Measurements from ENCODE around the gene ZNF282.

The ZNF282 gene

DNA sequence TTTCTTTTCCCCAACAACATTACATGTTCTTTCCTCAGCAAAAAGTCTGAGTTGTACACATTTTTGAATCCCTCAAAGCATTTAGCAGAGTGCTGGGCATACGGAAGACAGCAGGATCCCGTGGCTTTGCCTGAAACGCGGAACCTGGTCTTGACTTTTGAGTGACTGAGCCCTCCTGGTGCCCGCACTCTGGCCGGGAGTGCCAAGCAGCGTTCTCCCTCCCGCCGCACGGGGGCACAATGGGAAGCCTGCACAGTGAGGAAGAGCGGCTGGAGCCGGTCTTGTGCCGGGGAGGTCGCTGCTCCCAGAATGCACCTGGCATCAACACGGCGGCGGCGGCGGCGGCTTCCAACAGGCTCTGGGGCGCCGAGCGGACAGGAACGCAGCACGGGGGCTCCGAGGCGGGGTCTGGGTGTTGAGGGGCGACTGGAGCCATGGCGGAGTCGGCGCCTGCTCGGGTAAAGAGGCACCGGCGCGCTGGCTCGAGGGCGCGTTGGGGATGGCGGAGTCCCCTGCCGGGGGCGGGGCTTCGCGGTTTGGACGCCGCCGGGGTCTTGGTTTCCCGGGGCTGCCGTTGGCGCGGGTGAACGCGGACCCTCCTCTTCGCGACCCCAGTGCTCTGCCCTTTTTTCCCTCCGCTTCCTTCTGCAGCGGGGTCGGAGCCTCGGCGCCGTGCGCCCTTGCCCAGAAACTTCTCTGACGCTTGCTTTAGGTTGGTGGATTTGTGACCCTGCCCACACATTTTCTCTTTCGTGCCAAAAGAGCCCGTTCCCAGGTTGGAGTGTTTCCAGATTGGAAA is 44.2 kb downstream of the ZNF282 start, which contains the start of gene ZNF212 (continued):
- TF ChIP-seq, protein P1, sequence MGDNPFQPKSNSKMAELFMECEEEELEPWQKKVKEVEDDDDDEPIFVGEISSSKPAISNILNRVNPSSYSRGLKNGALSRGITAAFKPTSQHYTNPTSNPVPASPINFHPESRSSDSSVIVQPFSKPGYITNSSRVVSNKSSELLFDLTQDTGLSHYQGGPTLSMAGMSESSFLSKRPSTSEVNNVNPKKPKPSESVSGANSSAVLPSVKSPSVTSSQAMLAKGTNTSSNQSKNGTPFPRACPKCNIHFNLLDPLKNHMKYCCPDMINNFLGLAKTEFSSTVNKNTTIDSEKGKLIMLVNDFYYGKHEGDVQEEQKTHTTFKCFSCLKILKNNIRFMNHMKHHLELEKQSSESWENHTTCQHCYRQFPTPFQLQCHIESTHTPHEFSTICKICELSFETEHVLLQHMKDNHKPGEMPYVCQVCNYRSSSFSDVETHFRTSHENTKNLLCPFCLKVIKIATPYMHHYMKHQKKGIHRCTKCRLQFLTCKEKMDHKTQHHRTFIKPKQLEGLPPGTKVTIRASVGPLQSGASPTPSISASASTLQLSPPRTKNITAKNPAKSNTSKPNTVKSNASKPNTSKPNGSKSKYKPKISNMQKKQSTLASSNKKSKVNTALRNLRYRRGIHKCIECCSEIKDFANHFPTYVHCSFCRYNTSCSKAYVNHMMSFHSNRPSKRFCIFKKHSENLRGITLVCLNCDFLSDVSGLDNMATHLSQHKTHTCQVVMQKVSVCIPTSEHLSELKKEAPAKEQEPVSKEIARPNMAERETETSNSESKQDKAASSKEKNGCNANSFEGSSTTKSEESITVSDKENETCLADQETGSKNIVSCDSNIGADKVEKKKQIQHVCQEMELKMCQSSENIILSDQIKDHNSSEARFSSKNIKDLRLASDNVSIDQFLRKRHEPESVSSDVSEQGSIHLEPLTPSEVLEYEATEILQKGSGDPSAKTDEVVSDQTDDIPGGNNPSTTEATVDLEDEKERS (tag by site-specific recombination; IDR thresholded peaks at IDR 0.05): no peak
- TF ChIP-seq PRDM1 (tag by site-specific recombination; IDR thresholded peaks at IDR 0.05): no peak
- no peak for TF ChIP-seq ZNF670 (tag by site-specific recombination; IDR thresholded peaks at IDR 0.05; ENCODE audit: low read depth)
- TF ChIP-seq SALL2 (tag by site-specific recombination; IDR thresholded peaks at IDR 0.05; ENCODE audit: borderline replicate concordance): no peak
- TF ChIP-seq MZF1 (tag by site-specific recombination; IDR thresholded peaks at IDR 0.05; ENCODE audit: borderline replicate concordance): no peak; the same call in 1 of the 2 replicates
- TF ChIP-seq ZFP3 (tag by site-specific recombination; IDR thresholded peaks at IDR 0.05; ENCODE audit: low read depth): no peak
- peak; percentile 76; the same call in 1 of the 2 replicates for TF ChIP-seq ZNF580 (tag by site-specific recombination; IDR thresholded peaks at IDR 0.05)
- TF ChIP-seq ZSCAN30 (tag by site-specific recombination; IDR thresholded peaks at IDR 0.05): peak; percentile 71; the same call in 1 of the 2 replicates
- TF ChIP-seq ZNF423 (tag by site-specific recombination; IDR thresholded peaks at IDR 0.05): no peak
- peak; percentile 89 for TF ChIP-seq ZNF324 (tag by site-specific recombination; IDR thresholded peaks at IDR 0.05)
- TF ChIP-seq PATZ1 (tag by site-specific recombination; IDR thresholded peaks at IDR 0.05): peak; percentile 70
- peak; percentile 87 for TF ChIP-seq YY1 (tag by site-specific recombination; IDR thresholded peaks at IDR 0.05)
- TF ChIP-seq ZNF639 (tag by site-specific recombination; IDR thresholded peaks at IDR 0.05): peak; percentile 52; the same call in 1 of the 2 replicates
- TF ChIP-seq, protein P2, sequence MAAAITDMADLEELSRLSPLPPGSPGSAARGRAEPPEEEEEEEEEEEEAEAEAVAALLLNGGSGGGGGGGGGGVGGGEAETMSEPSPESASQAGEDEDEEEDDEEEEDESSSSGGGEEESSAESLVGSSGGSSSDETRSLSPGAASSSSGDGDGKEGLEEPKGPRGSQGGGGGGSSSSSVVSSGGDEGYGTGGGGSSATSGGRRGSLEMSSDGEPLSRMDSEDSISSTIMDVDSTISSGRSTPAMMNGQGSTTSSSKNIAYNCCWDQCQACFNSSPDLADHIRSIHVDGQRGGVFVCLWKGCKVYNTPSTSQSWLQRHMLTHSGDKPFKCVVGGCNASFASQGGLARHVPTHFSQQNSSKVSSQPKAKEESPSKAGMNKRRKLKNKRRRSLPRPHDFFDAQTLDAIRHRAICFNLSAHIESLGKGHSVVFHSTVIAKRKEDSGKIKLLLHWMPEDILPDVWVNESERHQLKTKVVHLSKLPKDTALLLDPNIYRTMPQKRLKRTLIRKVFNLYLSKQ (tag by site-specific recombination; IDR thresholded peaks at IDR 0.05; ENCODE audit: borderline replicate concordance): no peak
- TF ChIP-seq KLF9 (tag by site-specific recombination; IDR thresholded peaks at IDR 0.05; ENCODE audit: low read depth): peak; percentile 85
- no peak for TF ChIP-seq ZNF549 (tag by site-specific recombination; IDR thresholded peaks at IDR 0.05)
- TF ChIP-seq ZNF571 (tag by site-specific recombination; IDR thresholded peaks at IDR 0.05): no peak
- no peak for TF ChIP-seq ZNF19 (tag by site-specific recombination; IDR thresholded peaks at IDR 0.05; ENCODE audit: low read depth)
- peak; percentile 89 for TF ChIP-seq ZBTB17 (tag by site-specific recombination; IDR thresholded peaks at IDR 0.05)
- TF ChIP-seq ZNF341 (tag by site-specific recombination; IDR thresholded peaks at IDR 0.05; ENCODE audit: low read depth): peak; percentile 99
- peak; percentile 70; the same call in 1 of the 2 replicates for TF ChIP-seq ZNF561 (tag by site-specific recombination; IDR thresholded peaks at IDR 0.05; ENCODE audit: borderline replicate concordance)
- no peak for TF ChIP-seq ZSCAN18 (tag by site-specific recombination; IDR thresholded peaks at IDR 0.05)
- TF ChIP-seq, protein P3, sequence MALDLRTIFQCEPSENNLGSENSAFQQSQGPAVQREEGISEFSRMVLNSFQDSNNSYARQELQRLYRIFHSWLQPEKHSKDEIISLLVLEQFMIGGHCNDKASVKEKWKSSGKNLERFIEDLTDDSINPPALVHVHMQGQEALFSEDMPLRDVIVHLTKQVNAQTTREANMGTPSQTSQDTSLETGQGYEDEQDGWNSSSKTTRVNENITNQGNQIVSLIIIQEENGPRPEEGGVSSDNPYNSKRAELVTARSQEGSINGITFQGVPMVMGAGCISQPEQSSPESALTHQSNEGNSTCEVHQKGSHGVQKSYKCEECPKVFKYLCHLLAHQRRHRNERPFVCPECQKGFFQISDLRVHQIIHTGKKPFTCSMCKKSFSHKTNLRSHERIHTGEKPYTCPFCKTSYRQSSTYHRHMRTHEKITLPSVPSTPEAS (tag by site-specific recombination; IDR thresholded peaks at IDR 0.05): peak; percentile 30; the same call in 1 of the 2 replicates
- no peak for TF ChIP-seq ZNF791 (tag by site-specific recombination; IDR thresholded peaks at IDR 0.05)
- 0 out of 2 replicates have a peak, but pooled peaks have one; percentile 15 for TF ChIP-seq IKZF3 (tag by site-specific recombination; IDR thresholded peaks at IDR 0.05)
- TF ChIP-seq ZNF621 (tag by site-specific recombination; IDR thresholded peaks at IDR 0.05): no peak
- no peak for TF ChIP-seq ZNF704 (tag by site-specific recombination; IDR thresholded peaks at IDR 0.05)

Data from HEK293 (cell line).